ENCODE data around the gene ADGRL1. TPM values are rescaled to one million over a fixed set of nuclear protein-coding genes. Genes with fewer than 3 reads are reported as not detected.

Gene ADGRL1
- total and polyA plus RNA-seq, 10 of the 15 experiments (the other 5 are each of a cell fraction or from before 2014, with no cell fraction given) = 0.05 to 4.8 (median 0.71) TPM

DNA sequence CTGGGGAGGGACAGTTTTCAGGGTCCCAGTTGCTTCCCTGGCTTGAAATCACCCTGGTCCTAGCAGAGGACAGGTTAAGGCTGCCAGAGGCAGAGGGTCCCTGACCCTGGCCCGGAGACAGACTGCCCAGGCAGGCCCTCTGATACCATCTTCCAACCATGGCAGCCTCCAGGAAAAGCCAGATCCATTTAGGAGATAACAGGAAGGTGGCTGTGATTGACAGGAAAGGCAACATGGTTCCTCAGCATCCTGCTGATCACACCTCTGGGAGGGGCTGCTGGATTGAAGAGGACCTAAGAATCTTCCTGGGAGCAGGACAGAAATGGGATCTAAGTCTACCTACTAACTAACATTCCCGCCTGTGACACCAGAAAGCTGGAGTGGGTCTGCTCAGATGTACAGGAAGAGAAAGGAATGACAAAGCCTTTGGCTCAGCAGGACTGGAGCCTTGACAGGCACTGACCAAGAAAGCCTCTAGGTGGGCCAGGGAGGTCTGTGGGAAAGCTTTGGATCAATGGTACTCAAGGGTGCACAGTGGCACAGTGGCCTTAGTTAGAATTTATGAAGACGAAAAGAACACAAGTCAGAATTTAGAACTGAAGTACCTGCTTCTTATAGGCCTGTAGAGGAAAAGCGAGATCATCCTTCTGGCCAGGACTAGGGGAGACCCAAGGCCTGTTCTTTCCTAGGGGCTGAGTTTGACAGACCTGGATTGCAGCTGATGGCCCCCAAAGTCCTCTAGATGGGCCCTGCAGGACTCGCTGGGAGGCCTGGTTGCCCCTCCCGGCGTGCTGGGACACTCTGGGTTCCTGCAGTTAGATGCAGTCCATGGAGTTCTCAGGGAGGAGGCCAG lies 86.1 kb downstream of the ADGRL1 start (continued):
- TF ChIP-seq ZNF24 (IDR thresholded peaks at IDR 0.05) = no peak
- no peak for TF ChIP-seq E2F4 (IDR thresholded peaks at IDR 0.05; ENCODE audit: low read depth, low read length)
- TF ChIP-seq EGR1 (IDR thresholded peaks at IDR 0.05; ENCODE audit: borderline replicate concordance in 1 of 2, low read depth in 2 of 2, low read length in 2 of 2) = no peak

- H3K9ac ChIP-seq (ENCODE audit: control insufficient read depth, insufficient read depth, low read length) = peak overlapping the region; percentile 76
- BruUV-seq (replicated peaks) = no TSS peak
Observed at GRCh38 chr19:14119146-14119545, 86.8 kb downstream of the ADGRL1 start.

More at GRCh38 chr19:14119146-14119545, 86.8 kb downstream of the ADGRL1 start:
- TF ChIP-seq RB1 (IDR thresholded peaks at IDR 0.05; ENCODE audit: borderline replicate concordance) (no peak), CHD4 (IDR thresholded peaks at IDR 0.05) (no peak), CBFB (IDR thresholded peaks at IDR 0.05; ENCODE audit: low read depth) (no peak), EP300 (IDR thresholded peaks at IDR 0.05; ENCODE audit: borderline replicate concordance in 1 of 2, control insufficient read depth in 1 of 2, low read depth in 2 of 2, low read length in 2 of 2) (no peak), SMAD5 (IDR thresholded peaks at IDR 0.05; ENCODE audit: low read depth) (no peak), CREM (IDR thresholded peaks at IDR 0.05; ENCODE audit: low read depth) (no peak), RAD51 (IDR thresholded peaks at IDR 0.05) (no peak), BACH1 (IDR thresholded peaks at IDR 0.05; ENCODE audit: borderline replicate concordance) (no peak), MTA2 (IDR thresholded peaks at IDR 0.05; ENCODE audit: low read depth) (no peak), LARP7 (IDR thresholded peaks at IDR 0.05) (no peak)
- TF ChIP-seq, protein P1, sequence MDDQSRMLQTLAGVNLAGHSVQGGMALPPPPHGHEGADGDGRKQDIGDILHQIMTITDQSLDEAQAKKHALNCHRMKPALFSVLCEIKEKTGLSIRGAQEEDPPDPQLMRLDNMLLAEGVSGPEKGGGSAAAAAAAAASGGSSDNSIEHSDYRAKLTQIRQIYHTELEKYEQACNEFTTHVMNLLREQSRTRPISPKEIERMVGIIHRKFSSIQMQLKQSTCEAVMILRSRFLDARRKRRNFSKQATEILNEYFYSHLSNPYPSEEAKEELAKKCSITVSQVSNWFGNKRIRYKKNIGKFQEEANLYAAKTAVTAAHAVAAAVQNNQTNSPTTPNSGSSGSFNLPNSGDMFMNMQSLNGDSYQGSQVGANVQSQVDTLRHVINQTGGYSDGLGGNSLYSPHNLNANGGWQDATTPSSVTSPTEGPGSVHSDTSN (IDR thresholded peaks at IDR 0.05; ENCODE audit: insufficient replicate concordance, low read depth, low read length) = no peak
- ATAC-seq (no peak), DNase-seq (ENCODE audit: low read depth, low spot score) (no peak), FAIRE-seq (no peak)
- Histone ChIP-seq H2AFZ (ENCODE audit: control insufficient read depth, low read depth, low read length) (no peak overlapping the region), H3K36me3 (ENCODE audit: control insufficient read depth in 2 of 2, insufficient read depth in 2 of 2, low read length in 1 of 2) (peaks cover 0 to 2% of the 10 kb centered on the region in 2 experiments; a peak in 2 of 4 replicates), H4K20me1 (ENCODE audit: control insufficient read depth, insufficient read depth) (no peaks in the 10 kb centered on the region), H3K79me2 (ENCODE audit: control insufficient read depth, insufficient read depth, low read length) (peaks cover 8% of the 10 kb centered on the region), H3K4me1 (ENCODE audit: control insufficient read depth, insufficient read depth, low read length) (peaks cover 16% of the 10 kb centered on the region), H3K9me3 (replicated peaks; ENCODE audit: control insufficient read depth, insufficient read depth, low read length) (no peaks in the 10 kb centered on the region), H3K27ac (ENCODE audit: control insufficient read depth, insufficient read depth) (peak overlapping the region; percentile 45; the same call in 1 of the 2 replicates), H3K4me2 (ENCODE audit: control insufficient read depth, insufficient read depth) (peak overlapping the region; percentile 91), H3K4me3 (peak overlapping the region; percentile 62; the same call in 1 of the 2 replicates), H3K27me3 (replicated peaks in 1 of 2; ENCODE audit: control insufficient read depth in 2 of 2, insufficient read depth in 2 of 2, low read length in 1 of 2) (no peaks in the 10 kb centered on the region)
- 95% methylated on average over 3 of the region's 3 CpGs for WGBS (ENCODE audit: insufficient coverage, insufficient replicate concordance, low lambda C conversion rate, missing lambda C conversion rate)
- RAD21 ChIA-PET (ENCODE audit: unreplicated experiment) = no interaction called here
- intact Hi-C loops (cut with micrococcal nuclease; ENCODE audit: unreplicated experiment) (loop anchor here (5.0 kb wide), 1 partner anchor 37 kb away; no protein-coding TSS in a partner anchor), in situ Hi-C loops (cut with MboI) (no loop called here)
- CTCF ChIA-PET = interaction anchor here (0.9 to 2.4 kb wide), 4 partner anchors 18 to 217 kb away, joined by 3 to 10 read pairs (median 3); partner anchors contain the start of gene ASF1B
- SMC1A ChIA-PET (ENCODE audit: uncharacterized antibody, unreplicated experiment) = interaction anchor here (1.8 kb wide), 1 partner anchor 9 kb away, joined by 4 read pairs; no protein-coding TSS in a partner anchor
- POLR2A ChIA-PET = interaction anchor here (0.5 to 1.0 kb wide), 4 partner anchors 12 to 259 kb away, joined by 3 to 6 read pairs (median 4); no protein-coding TSS in a partner anchor

Data from GM12878 (cell line).